Tibial nerve (tissue), 4 donors: ENCODE data around the gene ZNF791. TPM values are rescaled to one million over a fixed set of nuclear protein-coding genes. Genes with fewer than 3 reads are reported as not detected.

Experiments
- DNase-seq, 2 donors: peaks; one replicate each; pipeline ENCODE4 v3.0.0-alpha.2; 2019; ENCODE audit warnings: low spot score in 2 of 2
- H3K27ac ChIP-seq, 4 donors: fragments of 200-600 bp; sonication (generic) in 3 of 4; one replicate each; pipeline ENCODE4 v1.5.1; 2017 to 2019; ENCODE audit warnings: mild to moderate bottlenecking in 1 of 4
- H3K27me3 ChIP-seq, 2 donors: fragments of 200-600 bp; sonication (generic) in 1 of 2; one replicate each; pipeline versions ENCODE4 v1.5.1 to v1.6.0; 2017 to 2019
- H3K36me3 ChIP-seq, 3 donors: fragments of 200-600 bp; sonication (generic); one replicate each; pipeline ENCODE4 v1.5.1; 2018 to 2019
- H3K4me1 ChIP-seq, 4 donors: fragments of 200-600 bp; sonication (generic) in 3 of 4; one replicate each; pipeline ENCODE4 v1.5.1; 2017 to 2019
- H3K4me3 ChIP-seq, 4 donors: fragments of 200-600 bp; sonication (generic) in 3 of 4; one replicate each; pipeline ENCODE4 v1.5.1; 2017 to 2019; ENCODE audit warnings: mild to moderate bottlenecking in 1 of 4, moderate library complexity in 1 of 4
- H3K9me3 ChIP-seq, 4 donors: fragments of 200-600 bp; sonication (generic) in 3 of 4; one replicate each; pipeline ENCODE4 v1.5.1; 2017 to 2019
- EP300 ChIP-seq, 2 donors: sonication (generic); formaldehyde crosslinking; IDR thresholded peaks; one replicate each; pipeline ENCODE4 v1.6.1; 2017; ENCODE audit warnings: antibody characterized with exemption in 2 of 2, mild to moderate bottlenecking in 1 of 2
- POLR2A ChIP-seq, 2 donors: fragments of 450-650 bp; IDR thresholded peaks; one replicate each; pipeline ENCODE4 v1.6.1; 2017; ENCODE audit warnings: antibody characterized with exemption in 2 of 2, mild to moderate bottlenecking in 2 of 2, moderate library complexity in 2 of 2
- WGBS, 2 donors: methylation state at CpG; one replicate each; pipeline ENCODE4 v1.1.5; 2018; 5-methylcytosine and 5-hydroxymethylcytosine counted together
- total RNA-seq, 4 donors: library from RNA; depleted of rRNA; stranded (reverse); fragments of >200 nt; gene quantifications; one replicate each; pipeline ENCODE4 v1.1.0, GENCODE V29; 2016
- TF ChIP-seq, protein P1 (sequence below), 5 experiments: fragments of 200-600 bp in 3 of 5; fragments of 450-650 bp in 2 of 5; sonication (generic) in 3 of 5; IDR thresholded peaks; one replicate each; pipeline ENCODE4 v1.5.1; 2016 to 2019; ENCODE audit warnings: antibody characterized with exemption in 5 of 5, mild to moderate bottlenecking in 3 of 5, moderate library complexity in 2 of 5

ZNF791 gene
- total RNA-seq, 4 donors from 2014 or later = 36.1 to 38.7 (median 37.6) TPM

DNA sequence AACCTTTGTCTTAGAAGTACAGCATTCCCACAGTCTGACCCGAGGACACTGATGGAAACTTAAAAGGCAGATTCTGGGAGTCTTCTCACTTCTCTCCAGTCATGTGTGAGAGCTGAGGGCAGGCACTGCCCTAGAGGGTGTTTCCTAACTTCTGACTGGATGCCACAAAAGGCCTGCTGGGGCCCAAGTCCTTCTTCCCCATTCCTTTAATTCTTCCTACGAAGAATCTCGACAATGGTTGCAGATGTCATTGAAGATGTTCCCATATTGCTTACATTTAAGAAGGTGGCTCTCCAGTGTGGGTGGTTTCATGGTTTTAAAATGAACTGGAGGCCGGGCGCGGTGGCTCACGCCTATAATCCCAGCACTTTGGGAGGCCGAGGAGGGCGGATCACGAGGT, 32.1 kb upstream of the ZNF791 start:
- Histone ChIP-seq H3K36me3 (peaks cover 0 to 81% (median 25%) of the 10 kb centered on the region in 3 donors), H3K27me3 (no peaks in the 10 kb centered on the region), H3K9me3 (peaks cover 0 to 59% (median 13%) of the 10 kb centered on the region in 4 donors), H3K4me1 (no peaks in the 10 kb centered on the region), H3K4me3 (no peak overlapping the region), H3K27ac (no peak overlapping the region)
- TF ChIP-seq EP300 (IDR thresholded peaks at IDR 0.05) (no peak), POLR2A (IDR thresholded peaks at IDR 0.05) (no peak)
- TF ChIP-seq, protein P1, sequence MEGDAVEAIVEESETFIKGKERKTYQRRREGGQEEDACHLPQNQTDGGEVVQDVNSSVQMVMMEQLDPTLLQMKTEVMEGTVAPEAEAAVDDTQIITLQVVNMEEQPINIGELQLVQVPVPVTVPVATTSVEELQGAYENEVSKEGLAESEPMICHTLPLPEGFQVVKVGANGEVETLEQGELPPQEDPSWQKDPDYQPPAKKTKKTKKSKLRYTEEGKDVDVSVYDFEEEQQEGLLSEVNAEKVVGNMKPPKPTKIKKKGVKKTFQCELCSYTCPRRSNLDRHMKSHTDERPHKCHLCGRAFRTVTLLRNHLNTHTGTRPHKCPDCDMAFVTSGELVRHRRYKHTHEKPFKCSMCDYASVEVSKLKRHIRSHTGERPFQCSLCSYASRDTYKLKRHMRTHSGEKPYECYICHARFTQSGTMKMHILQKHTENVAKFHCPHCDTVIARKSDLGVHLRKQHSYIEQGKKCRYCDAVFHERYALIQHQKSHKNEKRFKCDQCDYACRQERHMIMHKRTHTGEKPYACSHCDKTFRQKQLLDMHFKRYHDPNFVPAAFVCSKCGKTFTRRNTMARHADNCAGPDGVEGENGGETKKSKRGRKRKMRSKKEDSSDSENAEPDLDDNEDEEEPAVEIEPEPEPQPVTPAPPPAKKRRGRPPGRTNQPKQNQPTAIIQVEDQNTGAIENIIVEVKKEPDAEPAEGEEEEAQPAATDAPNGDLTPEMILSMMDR (IDR thresholded peaks at IDR 0.05) = no peak
- no peak for DNase-seq
- 90 to 96% methylated on average over 10 of the region's 10 CpGs for WGBS, 2 donors

DNA sequence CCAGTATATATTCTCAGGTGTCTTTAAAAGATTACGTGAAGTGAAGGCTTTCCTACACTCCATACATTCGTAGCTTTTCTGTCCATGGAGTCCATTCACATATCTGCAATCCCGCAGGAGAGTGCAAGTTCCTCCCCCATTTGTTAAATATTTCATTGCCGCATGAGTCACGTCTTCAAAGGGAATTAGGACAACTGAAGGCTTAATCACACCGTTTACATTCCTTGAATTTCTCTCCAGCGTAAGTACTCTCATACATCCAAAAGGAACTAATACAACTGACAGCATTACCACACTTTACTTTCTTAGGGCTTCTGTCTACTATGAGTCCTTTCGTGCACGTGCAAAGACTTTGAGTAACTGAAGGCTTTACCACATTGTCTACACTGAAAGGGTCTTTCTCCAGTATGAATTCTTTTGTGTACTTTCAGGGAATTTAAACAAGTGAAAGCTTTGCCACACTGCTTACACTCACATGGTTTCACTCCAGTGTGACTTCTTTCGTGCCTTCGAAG, 30.5 kb upstream of the ZNF791 start:
- DNase-seq = no peak
- Histone ChIP-seq H3K27ac (no peak overlapping the region), H3K4me1 (no peaks in the 10 kb centered on the region), H3K9me3 (peaks cover 0 to 57% (median 13%) of the 10 kb centered on the region in 4 donors), H3K36me3 (peaks cover 0 to 80% (median 25%) of the 10 kb centered on the region in 3 donors), H3K27me3 (no peaks in the 10 kb centered on the region), H3K4me3 (no peak overlapping the region)
- 94 to 97% methylated on average over 11 of the region's 11 CpGs for WGBS, 2 donors
- TF ChIP-seq POLR2A (IDR thresholded peaks at IDR 0.05) (no peak), EP300 (IDR thresholded peaks at IDR 0.05) (no peak)
- TF ChIP-seq, protein P1 (IDR thresholded peaks at IDR 0.05) = no peak

DNA sequence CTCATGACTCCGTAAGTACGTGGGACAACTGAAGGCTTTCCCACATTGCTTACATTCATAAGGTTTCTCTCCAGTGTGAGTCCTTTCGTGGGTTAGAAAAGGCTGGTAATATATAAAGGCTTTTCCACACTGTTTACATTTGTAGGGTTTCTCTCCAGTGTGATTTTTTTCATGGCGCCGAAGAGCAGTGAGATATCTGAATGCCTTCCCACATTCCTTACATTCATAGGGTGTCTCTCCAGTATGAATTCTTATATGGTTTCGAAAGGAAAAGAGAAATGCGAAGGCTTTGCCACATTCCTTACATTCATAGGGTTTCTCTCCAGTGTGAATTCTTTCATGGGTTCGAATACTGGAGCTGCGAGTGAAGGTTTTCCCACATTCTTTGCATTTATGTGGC, 29.6 kb upstream of the ZNF791 start:
- Histone ChIP-seq H3K36me3 (peaks cover 0 to 73% (median 25%) of the 10 kb centered on the region in 3 donors), H3K4me1 (no peaks in the 10 kb centered on the region), H3K4me3 (no peak overlapping the region), H3K9me3 (peaks cover 0 to 53% (median 13%) of the 10 kb centered on the region in 4 donors), H3K27me3 (no peaks in the 10 kb centered on the region), H3K27ac (no peak overlapping the region)
- 93 to 97% methylated on average over 9 of the region's 9 CpGs for WGBS, 2 donors
- DNase-seq = no peak
- TF ChIP-seq, protein P1 (IDR thresholded peaks at IDR 0.05) = no peak
- TF ChIP-seq POLR2A (IDR thresholded peaks at IDR 0.05) (no peak), EP300 (IDR thresholded peaks at IDR 0.05) (no peak)

DNA sequence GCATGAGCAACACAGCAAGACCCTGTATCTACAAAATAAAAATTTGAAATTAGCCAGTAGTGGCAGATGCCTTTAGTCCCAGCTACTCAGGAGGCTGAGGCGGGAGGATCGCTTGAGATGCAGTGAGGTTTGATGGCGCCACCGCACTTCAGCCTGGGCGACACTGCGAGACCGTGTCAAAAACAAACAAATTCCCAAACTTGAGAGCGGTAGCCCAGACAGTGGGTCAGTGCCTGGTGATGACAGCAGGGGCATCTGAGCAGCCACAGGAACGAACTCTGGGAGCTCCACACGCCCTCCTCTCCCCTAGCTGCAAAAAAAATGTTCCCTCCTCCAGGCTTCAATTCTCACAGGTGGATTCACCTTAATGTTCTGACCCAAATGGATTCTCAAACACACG, 14.2 kb upstream of the ZNF791 start:
- TF ChIP-seq EP300 (IDR thresholded peaks at IDR 0.05) = no peak
- TF ChIP-seq POLR2A (IDR thresholded peaks at IDR 0.05) = no peak
- TF ChIP-seq, protein P1 (IDR thresholded peaks at IDR 0.05) = no peak
- no peak for DNase-seq
- 87 to 90% methylated on average over 11 of the region's 11 CpGs for WGBS, 2 donors

DNA sequence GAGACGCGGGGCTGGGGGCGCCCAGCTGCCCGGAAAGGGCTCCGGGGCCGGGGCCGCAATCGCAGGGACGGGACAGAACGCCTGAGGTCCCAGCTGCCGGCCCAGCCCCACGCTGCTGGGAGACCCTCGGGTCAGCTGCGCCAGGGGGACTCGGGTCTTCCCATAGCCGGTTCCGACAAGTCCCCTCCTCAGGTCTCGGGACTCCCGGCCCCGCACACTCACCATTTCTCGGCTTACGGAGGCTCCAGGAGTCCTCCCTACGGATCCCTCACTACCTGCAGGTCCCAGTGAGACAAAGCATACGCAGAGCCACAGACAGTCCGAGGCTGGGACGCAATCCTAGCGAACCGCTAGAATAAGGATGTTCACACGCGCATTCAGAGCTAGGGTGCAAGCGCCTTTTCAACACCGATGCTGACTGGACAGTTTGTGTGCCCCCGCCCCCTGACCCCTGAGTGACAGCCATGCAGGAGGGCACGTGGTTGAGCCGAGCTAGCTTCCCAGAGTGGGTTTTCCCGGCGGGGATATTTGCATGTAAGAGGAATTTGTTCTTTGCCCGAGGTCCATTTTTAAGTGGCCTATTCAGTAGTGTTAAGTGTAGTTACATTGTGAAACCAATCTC, 13.7 kb upstream of the ZNF791 start:
- DNase-seq = no peak
- H3K4me1 ChIP-seq = no peaks in the 10 kb centered on the region
- peaks cover 0 to 49% (median 0%) of the 10 kb centered on the region in 3 donors for H3K36me3 ChIP-seq
- TF ChIP-seq EP300 (IDR thresholded peaks at IDR 0.05) (no peak), POLR2A (IDR thresholded peaks at IDR 0.05) (no peak)
- TF ChIP-seq, protein P1 (IDR thresholded peaks at IDR 0.05) = no peak
- H3K4me3 ChIP-seq = no peak overlapping the region
- 43 to 44% methylated on average over 22 to 38 of the region's 38 CpGs for WGBS, 2 donors
- no peak overlapping the region for H3K27ac ChIP-seq
- H3K9me3 ChIP-seq = no peaks in the 10 kb centered on the region
- no peaks in the 10 kb centered on the region for H3K27me3 ChIP-seq

More for the DNA sequence above, 14.2 kb upstream of the ZNF791 start:
- Histone ChIP-seq H3K36me3 (peaks cover 0 to 45% (median 0%) of the 10 kb centered on the region in 3 donors), H3K4me1 (no peaks in the 10 kb centered on the region), H3K27me3 (no peaks in the 10 kb centered on the region), H3K4me3 (no peak overlapping the region), H3K9me3 (no peaks in the 10 kb centered on the region), H3K27ac (no peak overlapping the region)
